ENCODE data around the gene SMIM27.
A peak's percentile ranks its signal among the peaks of the same experiment; 100 is the strongest.

DNA sequence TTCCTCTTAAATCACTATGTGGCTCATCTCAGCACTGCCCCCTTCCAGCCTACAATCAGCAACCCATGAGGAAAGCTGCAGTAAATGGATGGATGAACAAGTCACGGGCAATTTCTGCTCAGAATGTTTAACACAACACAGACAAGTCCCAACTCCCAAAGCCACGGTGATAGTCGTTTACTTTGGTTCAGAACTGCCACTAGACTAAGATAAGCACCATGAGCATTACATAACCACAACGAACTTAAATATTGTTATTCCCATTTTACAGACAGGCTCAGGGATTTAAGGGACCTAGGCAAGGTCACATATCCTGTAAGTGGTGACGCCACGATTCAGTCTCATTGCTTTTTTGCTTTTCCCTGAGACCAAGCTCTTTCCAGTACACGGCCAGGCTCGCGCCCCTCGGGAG, 2.0 kb upstream of the SMIM27 start:
- TF ChIP-seq KDM4A (IDR thresholded peaks at IDR 0.05; ENCODE audit: low read depth, low read length, severe bottlenecking) = no peak
- TF ChIP-seq, protein P1, sequence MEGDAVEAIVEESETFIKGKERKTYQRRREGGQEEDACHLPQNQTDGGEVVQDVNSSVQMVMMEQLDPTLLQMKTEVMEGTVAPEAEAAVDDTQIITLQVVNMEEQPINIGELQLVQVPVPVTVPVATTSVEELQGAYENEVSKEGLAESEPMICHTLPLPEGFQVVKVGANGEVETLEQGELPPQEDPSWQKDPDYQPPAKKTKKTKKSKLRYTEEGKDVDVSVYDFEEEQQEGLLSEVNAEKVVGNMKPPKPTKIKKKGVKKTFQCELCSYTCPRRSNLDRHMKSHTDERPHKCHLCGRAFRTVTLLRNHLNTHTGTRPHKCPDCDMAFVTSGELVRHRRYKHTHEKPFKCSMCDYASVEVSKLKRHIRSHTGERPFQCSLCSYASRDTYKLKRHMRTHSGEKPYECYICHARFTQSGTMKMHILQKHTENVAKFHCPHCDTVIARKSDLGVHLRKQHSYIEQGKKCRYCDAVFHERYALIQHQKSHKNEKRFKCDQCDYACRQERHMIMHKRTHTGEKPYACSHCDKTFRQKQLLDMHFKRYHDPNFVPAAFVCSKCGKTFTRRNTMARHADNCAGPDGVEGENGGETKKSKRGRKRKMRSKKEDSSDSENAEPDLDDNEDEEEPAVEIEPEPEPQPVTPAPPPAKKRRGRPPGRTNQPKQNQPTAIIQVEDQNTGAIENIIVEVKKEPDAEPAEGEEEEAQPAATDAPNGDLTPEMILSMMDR (IDR thresholded peaks at IDR 0.05; ENCODE audit: control extremely low read depth in 1 of 3, insufficient read depth in 1 of 3, low read depth in 1 of 3, low read length in 3 of 3) = peak in 1 of 3 experiments; percentile 22; a peak in 1 of 4 replicates
- no peak for TF ChIP-seq CHD2 (IDR thresholded peaks at IDR 0.05; ENCODE audit: low read length)

Measured in H1 (cell line).